PC-3 (cell line): ENCODE data around the gene COLGALT1. TPM values are rescaled to one million over a fixed set of nuclear protein-coding genes. Genes with fewer than 3 reads are reported as not detected.

Experiments
- ATAC-seq: fragments of 200-7000 bp; cut with Tn5 transposase; 2 replicates; pipeline ENCODE4 v1.9.1; 2020; ENCODE audit warnings: mild to moderate bottlenecking, moderate library complexity
- BruUV-seq: library from RNA; stranded (reverse); fragments of 400-500 nt; replicated peaks from 2 replicates; lab custom pipeline; 2021; lab: Mats Ljungman, UMichigan
- CTCF ChIA-PET: fragments of 300-600 bp; sonication (Branson Sonifier 250); formaldehyde crosslinking; loops from one replicate; lab custom pipeline; 2022; ENCODE audit warnings: antibody characterized with exemption; lab: Charles Lee
- POLR2A ChIA-PET: fragments of 300-600 bp; sonication (Branson Sonifier 250); formaldehyde crosslinking; loops from one replicate; lab custom pipeline; 2022; ENCODE audit warnings: antibody characterized with exemption; ENCODE audit not compliant: unreplicated experiment; lab: Charles Lee
- DNase-seq: peaks from one replicate; pipeline ENCODE4 v3.0.0-alpha.2; 2015
- H2AFZ ChIP-seq: fragments of 300-600 bp; sonication (generic); 2 replicates; pipeline ENCODE4 v1.6.0; 2016; ENCODE audit warnings: antibody characterized with exemption, low read length
- H3F3A ChIP-seq: fragments of 300-600 bp; sonication (generic); one replicate; pipeline ENCODE4 v1.6.0; 2017; ENCODE audit warnings: antibody characterized with exemption, low read length, control low read depth, mild to moderate bottlenecking; ENCODE audit not compliant: unreplicated experiment
- H3K27ac ChIP-seq: fragments of 300-600 bp; sonication (generic); 2 replicates; pipeline ENCODE4 v1.5.1; 2016; ENCODE audit warnings: mild to moderate bottlenecking, low read length
- H3K27me3 ChIP-seq: fragments of 300-600 bp; sonication (generic); 2 replicates; pipeline ENCODE4 v1.6.1; 2016; ENCODE audit warnings: low read length, mixed read lengths
- H3K36me3 ChIP-seq: fragments of 300-600 bp; sonication (generic); 2 replicates; pipeline ENCODE4 v1.6.1; 2016; ENCODE audit warnings: low read depth, mixed run types, low read length, mixed read lengths
- H3K4me1 ChIP-seq: fragments of 300-600 bp; sonication (generic); 2 replicates; pipeline ENCODE4 v1.5.1; 2016; ENCODE audit warnings: low read length; ENCODE audit not compliant: insufficient read depth
- H3K4me2 ChIP-seq: fragments of 300-600 bp; sonication (generic); 2 replicates; pipeline ENCODE4 v1.6.0; 2016; ENCODE audit warnings: low read length
- H3K4me3 ChIP-seq: fragments of 300-600 bp; sonication (generic); 2 replicates; pipeline ENCODE4 v1.5.1; 2016; ENCODE audit warnings: mild to moderate bottlenecking, low read length, mixed read lengths
- H3K79me2 ChIP-seq: fragments of 300-600 bp; sonication (generic); 2 replicates; pipeline ENCODE4 v1.6.1; 2017; ENCODE audit warnings: low read length, mixed read lengths
- H3K9ac ChIP-seq: fragments of 300-600 bp; sonication (generic); 2 replicates; pipeline ENCODE4 v1.6.0; 2016; ENCODE audit warnings: mild to moderate bottlenecking, low read length
- H3K9me2 ChIP-seq: fragments of 300-600 bp; sonication (generic); replicated peaks from 2 replicates; pipeline ENCODE4 v1.6.1; 2016; ENCODE audit warnings: mixed run types, low read length, mixed read lengths
- H3K9me3 ChIP-seq: fragments of 300-600 bp; sonication (generic); 2 replicates; pipeline ENCODE4 v1.6.1; 2016; ENCODE audit warnings: low read length, mixed read lengths
- H4K20me1 ChIP-seq: fragments of 300-600 bp; sonication (generic); 2 replicates; pipeline ENCODE4 v1.6.1; 2016; ENCODE audit warnings: low read length, mixed read lengths
- CTCF ChIP-seq: fragments of 300-600 bp; sonication (generic); conservative IDR thresholded peaks from 2 replicates; pipeline ENCODE4 v1.5.1; 2017; ENCODE audit warnings: antibody characterized with exemption, low read depth, mild to moderate bottlenecking, low read length
- EZH2 ChIP-seq: fragments of 300-600 bp; sonication (generic); IDR thresholded peaks from one replicate; pipeline ENCODE4 v1.6.1; 2017; ENCODE audit warnings: antibody characterized with exemption, mild to moderate bottlenecking, low read length; ENCODE audit not compliant: unreplicated experiment
- EZH2phosphoT487 ChIP-seq: fragments of 300-600 bp; sonication (generic); IDR thresholded peaks from 2 replicates; pipeline ENCODE4 v1.6.1; 2018; ENCODE audit warnings: mild to moderate bottlenecking, antibody characterized with exemption, low read length, borderline replicate concordance
- intact Hi-C: fragments of 100-400 bp; cut with micrococcal nuclease; formaldehyde crosslinking; loops from 2 replicates; pipeline ENCODE4 v1.9.0; 2023
- total RNA-seq: library from RNA; depleted of rRNA; stranded (reverse); fragments of >200 nt; gene quantifications from 2 replicates; pipeline ENCODE4 v1.2.3, GENCODE V29; 2014

COLGALT1 gene
- total RNA-seq, 1 experiment from 2014 or later = 80.7 TPM

DNA sequence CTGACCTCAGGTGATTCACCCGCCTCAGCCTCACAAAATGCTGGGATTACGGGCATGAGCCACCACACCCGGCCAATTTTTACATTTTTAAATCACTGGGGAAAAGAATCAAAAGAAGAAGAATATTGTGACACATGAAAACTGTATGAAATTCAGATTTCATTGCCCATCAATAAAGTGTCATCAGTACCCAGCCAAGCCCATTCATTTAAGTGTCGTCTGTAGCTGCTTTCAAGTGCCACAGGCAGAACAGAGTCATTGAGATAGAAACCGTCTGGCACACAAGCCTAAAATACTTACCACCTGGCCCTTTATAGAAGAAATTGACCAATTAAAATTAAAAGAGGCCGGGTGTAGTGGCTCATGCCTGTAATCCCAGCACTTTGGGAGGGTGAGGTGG, 15.3 kb downstream of the COLGALT1 start:
- Histone ChIP-seq H3K9ac (no peak overlapping the region), H3K4me1 (no peaks in the 10 kb centered on the region), H3K9me2 (no peaks in the 10 kb centered on the region), H3K79me2 (no peaks in the 10 kb centered on the region), H3K4me2 (no peak overlapping the region), H3F3A (no peaks in the 10 kb centered on the region), H3K27ac (no peak overlapping the region), H2AFZ (no peak overlapping the region), H3K36me3 (peaks cover 32% of the 10 kb centered on the region; the same call in 1 of the 2 replicates), H4K20me1 (no peaks in the 10 kb centered on the region), H3K9me3 (no peaks in the 10 kb centered on the region), H3K27me3 (no peaks in the 10 kb centered on the region), H3K4me3 (no peak overlapping the region)
- CTCF ChIA-PET = no interaction called here
- DNase-seq = no peak
- ATAC-seq = no peak
- POLR2A ChIA-PET = no interaction called here
- no peak for TF ChIP-seq EZH2phosphoT487
- intact Hi-C loops = no loop called here
- BruUV-seq = no TSS peak

GRCh38 chr19:17572638-17573037, 17.2 kb downstream of the COLGALT1 start:
- ATAC-seq (no peak), DNase-seq (no peak)
- Histone ChIP-seq H3K4me3 (no peak overlapping the region), H3K27me3 (no peaks in the 10 kb centered on the region), H4K20me1 (no peaks in the 10 kb centered on the region), H3F3A (no peaks in the 10 kb centered on the region), H3K9me3 (no peaks in the 10 kb centered on the region), H3K9me2 (no peaks in the 10 kb centered on the region), H3K4me1 (no peaks in the 10 kb centered on the region), H3K9ac (no peak overlapping the region), H3K79me2 (no peaks in the 10 kb centered on the region), H3K4me2 (no peak overlapping the region), H3K27ac (no peak overlapping the region), H2AFZ (no peak overlapping the region), H3K36me3 (peaks cover 38% of the 10 kb centered on the region; the same call in 1 of the 2 replicates)
- TF ChIP-seq CTCF = no peak
- no peak for TF ChIP-seq EZH2phosphoT487
- TF ChIP-seq EZH2 = no peak
- no TSS peak for BruUV-seq
- ChIA-PET POLR2A (no interaction called here), CTCF (no interaction called here)
- intact Hi-C loops = no loop called here

GRCh38 chr19:17575871-17576757, 20.7 kb downstream of the COLGALT1 start:
- ATAC-seq = no peak
- Histone ChIP-seq H3K36me3 (peaks cover 38% of the 10 kb centered on the region), H3K9ac (no peak overlapping the region), H3K27ac (no peak overlapping the region), H3K4me1 (no peaks in the 10 kb centered on the region), H3K4me3 (no peak overlapping the region), H3K9me3 (no peaks in the 10 kb centered on the region), H4K20me1 (no peaks in the 10 kb centered on the region), H3K4me2 (no peak overlapping the region), H3F3A (no peaks in the 10 kb centered on the region), H3K9me2 (no peaks in the 10 kb centered on the region), H3K79me2 (no peaks in the 10 kb centered on the region), H2AFZ (no peak overlapping the region), H3K27me3 (no peaks in the 10 kb centered on the region)
- TF ChIP-seq CTCF (no peak), EZH2 (no peak), EZH2phosphoT487 (no peak)
- no TSS peak for BruUV-seq
- POLR2A ChIA-PET = no interaction called here
- CTCF ChIA-PET = no interaction called here
- no peak for DNase-seq
- intact Hi-C loops = no loop called here
